ENCODE results near the gene PPFIBP2. TPM values are rescaled to one million over a fixed set of nuclear protein-coding genes. Genes with fewer than 3 reads are reported as not detected.

The PPFIBP2 gene
- polyA plus RNA-seq, 1 experiment = 20.6 TPM

GRCh38 chr11:7582338-7582985, 68.7 kb downstream of the PPFIBP2 start:
- POLR2A ChIA-PET = interaction anchor here (0.6 kb wide), 1 partner anchor 32 kb away, joined by 10 read pairs; no protein-coding TSS in a partner anchor
- Histone ChIP-seq H3K36me3 (ENCODE audit: control insufficient read depth, insufficient read depth, low read length) (no peaks in the 10 kb centered on the region), H3K4me3 (ENCODE audit: low read depth, low read length) (no peak overlapping the region), H3K27me3 (ENCODE audit: control insufficient read depth, insufficient read depth, low read length) (no peaks in the 10 kb centered on the region)
- no peak for DNase-seq (ENCODE audit: low read depth)
- CTCF ChIA-PET = interaction anchor here (1.0 to 5.9 kb wide), 2 partner anchors 11 to 30 kb away, joined by 3 to 27 read pairs; no protein-coding TSS in a partner anchor
- TF ChIP-seq CTCF (IDR thresholded peaks at IDR 0.05; ENCODE audit: insufficient read depth, low read depth, low read length) = no peak

GRCh38 chr11:7583248-7583647, 69.4 kb downstream of the PPFIBP2 start:
- H3K4me3 ChIP-seq (ENCODE audit: low read depth, low read length) = no peak overlapping the region
- no peaks in the 10 kb centered on the region for H3K27me3 ChIP-seq (ENCODE audit: control insufficient read depth, insufficient read depth, low read length)
- H3K36me3 ChIP-seq (ENCODE audit: control insufficient read depth, insufficient read depth, low read length) = no peaks in the 10 kb centered on the region
- ChIA-PET CTCF (interaction anchor here (0.8 to 5.9 kb wide), 3 partner anchors 12 to 68 kb away, joined by 3 to 27 read pairs (median 3); no protein-coding TSS in a partner anchor), POLR2A (interaction anchor here (0.6 kb wide), 1 partner anchor 55 kb away, joined by 3 read pairs; no protein-coding TSS in a partner anchor)
- no peak for DNase-seq (ENCODE audit: low read depth)
- TF ChIP-seq CTCF (IDR thresholded peaks at IDR 0.05; ENCODE audit: insufficient read depth, low read depth, low read length) = no peak

- no peak overlapping the region for H3K4me3 ChIP-seq (ENCODE audit: low read depth, low read length)
- ChIA-PET CTCF (interaction anchor here (0.9 to 5.9 kb wide), 4 partner anchors 9 to 68 kb away, joined by 3 to 27 read pairs (median 5); no protein-coding TSS in a partner anchor), POLR2A (no interaction called here)
- TF ChIP-seq CTCF (IDR thresholded peaks at IDR 0.05; ENCODE audit: insufficient read depth, low read depth, low read length) = no peak
- no peak for DNase-seq (ENCODE audit: low read depth)
- no peaks in the 10 kb centered on the region for H3K36me3 ChIP-seq (ENCODE audit: control insufficient read depth, insufficient read depth, low read length)
- no peaks in the 10 kb centered on the region for H3K27me3 ChIP-seq (ENCODE audit: control insufficient read depth, insufficient read depth, low read length)
These were observed 71.1 kb downstream of the PPFIBP2 start for GRCh38 chr11:7584910-7585309.

GRCh38 chr11:7585816-7586215, 72.0 kb downstream of the PPFIBP2 start:
- DNase-seq (ENCODE audit: low read depth) = no peak
- ChIA-PET POLR2A (no interaction called here), CTCF (interaction anchor here (1.4 to 5.9 kb wide), 2 partner anchors 10 to 14 kb away, joined by 5 to 27 read pairs; no protein-coding TSS in a partner anchor)
- Histone ChIP-seq H3K4me3 (ENCODE audit: low read depth, low read length) (no peak overlapping the region), H3K36me3 (ENCODE audit: control insufficient read depth, insufficient read depth, low read length) (no peaks in the 10 kb centered on the region), H3K27me3 (ENCODE audit: control insufficient read depth, insufficient read depth, low read length) (no peaks in the 10 kb centered on the region)
- no peak for TF ChIP-seq CTCF (IDR thresholded peaks at IDR 0.05; ENCODE audit: insufficient read depth, low read depth, low read length)

- TF ChIP-seq CTCF (IDR thresholded peaks at IDR 0.05; ENCODE audit: insufficient read depth, low read depth, low read length) = no peak
- ChIA-PET CTCF (interaction anchor here (1.0 kb wide), 1 partner anchor 48 kb away, joined by 3 read pairs; no protein-coding TSS in a partner anchor), POLR2A (no interaction called here)
- no peak overlapping the region for H3K4me3 ChIP-seq (ENCODE audit: low read depth, low read length)
- no peaks in the 10 kb centered on the region for H3K36me3 ChIP-seq (ENCODE audit: control insufficient read depth, insufficient read depth, low read length)
- H3K27me3 ChIP-seq (ENCODE audit: control insufficient read depth, insufficient read depth, low read length) = no peaks in the 10 kb centered on the region
- no peak for DNase-seq (ENCODE audit: low read depth)
These were observed 72.6 kb downstream of the PPFIBP2 start for GRCh38 chr11:7586376-7586775.
